ENCODE measurements around the gene DDX41.

DDX41 gene

GRCh38 chr5:177512736-177513380 is 3.9 kb downstream of the DDX41 start:
- DNase-seq, result no peak

GRCh38 chr5:177511796-177512675 is 4.7 kb downstream of the DDX41 start:
- DNase-seq, result no peak

GRCh38 chr5:177511181-177511580 is 5.6 kb downstream of the DDX41 start:
- no peak for DNase-seq

- DNase-seq, result no peak
These were observed 6.2 kb downstream of the DDX41 start for GRCh38 chr5:177510567-177511053.

GRCh38 chr5:177509991-177510566 is 6.7 kb downstream of the DDX41 start:
- no peak for DNase-seq

- DNase-seq, result no peak
These were observed 7.3 kb downstream of the DDX41 start, which contains the start of gene DOK3 for GRCh38 chr5:177509381-177509951. TSS of gene DOK3 (minus strand) at chr5:177509826. CDS start at chr5:177509540, 286 bp downstream.

- DNase-seq, result no peak
These were observed 7.9 kb downstream of the DDX41 start for GRCh38 chr5:177508837-177509236.

GRCh38 chr5:177508221-177508611 is 8.5 kb downstream of the DDX41 start:
- DNase-seq, result no peak

GRCh38 chr5:177507596-177508220 is 9.1 kb downstream of the DDX41 start:
- DNase-seq, result no peak

- DNase-seq, result no peak
These were observed 9.6 kb downstream of the DDX41 start for GRCh38 chr5:177507165-177507564.

GRCh38 chr5:177505075-177505474 is 11.7 kb downstream of the DDX41 start:
- no peak for DNase-seq

GRCh38 chr5:177504086-177505056 is 12.4 kb downstream of the DDX41 start:
- no peak for DNase-seq

- no peak for DNase-seq
These were observed 13.2 kb downstream of the DDX41 start for GRCh38 chr5:177503351-177504085.

- no peak for DNase-seq
These were observed 13.9 kb downstream of the DDX41 start for GRCh38 chr5:177502886-177503285.

GRCh38 chr5:177501874-177502678 is 14.7 kb downstream of the DDX41 start:
- no peak for DNase-seq

- DNase-seq, result peak; percentile 88
These were observed 15.9 kb downstream of the DDX41 start for GRCh38 chr5:177500685-177501522.

- DNase-seq, result no peak
These were observed 16.9 kb downstream of the DDX41 start for GRCh38 chr5:177499842-177500241.

- no peak for DNase-seq
These were observed 18.6 kb downstream of the DDX41 start for GRCh38 chr5:177498013-177498787.

Data from activated T-cell treated with anti-CD3 and anti-CD28 coated beads, Interleukin-2, amount 50 U/mL, for 1 hour (primary cell).